Stimulated activated naive B cell treated with anti-CD40 and anti-IgM and Interleukin-4, amounts not matched to agents 10 μg/mL and 1 μg/mL and 100 μg/mL, for 72 hours (primary cell): ENCODE results near the gene ITGB7.

Experiments used
- ATAC-seq, 2 donors: fragments of 150-1000 bp; cut with Tn5 transposase; replicated peaks; 2 replicates each; pipeline ENCODE4 v1.10.0; 2021; ENCODE audit warnings: moderate library complexity in 1 of 2
- DNase-seq: peaks from one replicate; pipeline ENCODE4 v3.0.0; 2021
- H3K27ac Mint-ChIP-seq: one replicate; pipeline ENCODE4 v1.8.0; 2022; ENCODE audit warnings: mild to moderate bottlenecking, mixed read lengths
- H3K27me3 Mint-ChIP-seq, 2 donors: one replicate each; pipeline ENCODE4 v1.8.0; 2022; ENCODE audit warnings: mixed read lengths in 2 of 2
- H3K36me3 Mint-ChIP-seq, 2 donors: one replicate each; pipeline ENCODE4 v1.8.0; 2022; ENCODE audit warnings: mixed read lengths in 2 of 2, mild to moderate bottlenecking in 1 of 2
- H3K4me1 Mint-ChIP-seq, 2 donors: one replicate each; pipeline ENCODE4 v1.8.0; 2022; ENCODE audit warnings: mixed read lengths in 2 of 2, mild to moderate bottlenecking in 1 of 2
- H3K4me3 Mint-ChIP-seq, 2 donors: one replicate each; pipeline ENCODE4 v1.8.0; 2022; ENCODE audit warnings: mild to moderate bottlenecking in 2 of 2, mixed read lengths in 2 of 2, moderate library complexity in 1 of 2
- H3K9me3 Mint-ChIP-seq, 2 donors: one replicate each; pipeline ENCODE4 v1.8.0; 2022; ENCODE audit warnings: mixed read lengths in 2 of 2, mild to moderate bottlenecking in 1 of 2

Gene ITGB7

GRCh38 chr12:53207042-53207441, at the start of gene ITGB7:
Gene ITGB7, minus strand, starts transcription at chr12:53207251. Its CDS starts 6,808 bp downstream, at chr12:53200443.
- peaks cover 13 to 24% of the 10 kb centered on the region in 2 donors for H3K36me3 Mint-ChIP-seq
- peak; percentile 77 to 79 for ATAC-seq
- peak within 1 kb of the TSS; percentile 52 for H3K27ac Mint-ChIP-seq
- H3K27me3 Mint-ChIP-seq = no peaks in the 10 kb centered on the region
- peak; percentile 74 for DNase-seq
- no peaks in the 10 kb centered on the region for H3K9me3 Mint-ChIP-seq
- H3K4me1 Mint-ChIP-seq = peaks cover 43 to 77% of the 10 kb centered on the region in 2 donors
- H3K4me3 Mint-ChIP-seq = peak within 1 kb of the TSS; percentile 71 to 81

GRCh38 chr12:53255996-53256395, 48.9 kb upstream of the ITGB7 start:
- H3K27me3 Mint-ChIP-seq = no peaks in the 10 kb centered on the region
- peak; percentile 87 to 88 for ATAC-seq
- peaks cover 25 to 38% of the 10 kb centered on the region in 2 donors for H3K36me3 Mint-ChIP-seq
- H3K4me3 Mint-ChIP-seq = peak overlapping the region; percentile 60 to 72
- no peaks in the 10 kb centered on the region for H3K9me3 Mint-ChIP-seq
- H3K27ac Mint-ChIP-seq = peak overlapping the region; percentile 97
- H3K4me1 Mint-ChIP-seq = peaks cover 47 to 82% of the 10 kb centered on the region in 2 donors
- DNase-seq = peak; percentile 33

GRCh38 chr12:53254816-53255545, 47.9 kb upstream of the ITGB7 start:
- no peak for DNase-seq
- Mint-ChIP-seq H3K36me3 (peaks cover 25 to 38% of the 10 kb centered on the region in 2 donors), H3K4me3 (peak overlapping the region; percentile 60 to 72), H3K9me3 (no peaks in the 10 kb centered on the region), H3K27ac (peak overlapping the region; percentile 97), H3K4me1 (peaks cover 46 to 82% of the 10 kb centered on the region in 2 donors), H3K27me3 (no peaks in the 10 kb centered on the region)
- ATAC-seq = no peak

GRCh38 chr12:53253298-53253697, 46.2 kb upstream of the ITGB7 start:
- Mint-ChIP-seq H3K27me3 (no peaks in the 10 kb centered on the region), H3K4me1 (peaks cover 39 to 67% of the 10 kb centered on the region in 2 donors), H3K36me3 (peaks cover 25 to 38% of the 10 kb centered on the region in 2 donors), H3K27ac (peak overlapping the region; percentile 96), H3K4me3 (peak overlapping the region; percentile 95 to 99), H3K9me3 (no peaks in the 10 kb centered on the region)
- DNase-seq (no peak), ATAC-seq (no peak)

- ATAC-seq (peak in 1 of 2 donors; percentile 10), DNase-seq (no peak)
- Mint-ChIP-seq H3K9me3 (no peaks in the 10 kb centered on the region), H3K27me3 (no peaks in the 10 kb centered on the region), H3K4me3 (peak overlapping the region; percentile 95 to 99), H3K4me1 (peaks cover 36 to 58% of the 10 kb centered on the region in 2 donors), H3K36me3 (peaks cover 21 to 34% of the 10 kb centered on the region in 2 donors), H3K27ac (peak overlapping the region; percentile 96)
These were observed 45.4 kb upstream of the ITGB7 start for GRCh38 chr12:53252349-53252916.

DNA sequence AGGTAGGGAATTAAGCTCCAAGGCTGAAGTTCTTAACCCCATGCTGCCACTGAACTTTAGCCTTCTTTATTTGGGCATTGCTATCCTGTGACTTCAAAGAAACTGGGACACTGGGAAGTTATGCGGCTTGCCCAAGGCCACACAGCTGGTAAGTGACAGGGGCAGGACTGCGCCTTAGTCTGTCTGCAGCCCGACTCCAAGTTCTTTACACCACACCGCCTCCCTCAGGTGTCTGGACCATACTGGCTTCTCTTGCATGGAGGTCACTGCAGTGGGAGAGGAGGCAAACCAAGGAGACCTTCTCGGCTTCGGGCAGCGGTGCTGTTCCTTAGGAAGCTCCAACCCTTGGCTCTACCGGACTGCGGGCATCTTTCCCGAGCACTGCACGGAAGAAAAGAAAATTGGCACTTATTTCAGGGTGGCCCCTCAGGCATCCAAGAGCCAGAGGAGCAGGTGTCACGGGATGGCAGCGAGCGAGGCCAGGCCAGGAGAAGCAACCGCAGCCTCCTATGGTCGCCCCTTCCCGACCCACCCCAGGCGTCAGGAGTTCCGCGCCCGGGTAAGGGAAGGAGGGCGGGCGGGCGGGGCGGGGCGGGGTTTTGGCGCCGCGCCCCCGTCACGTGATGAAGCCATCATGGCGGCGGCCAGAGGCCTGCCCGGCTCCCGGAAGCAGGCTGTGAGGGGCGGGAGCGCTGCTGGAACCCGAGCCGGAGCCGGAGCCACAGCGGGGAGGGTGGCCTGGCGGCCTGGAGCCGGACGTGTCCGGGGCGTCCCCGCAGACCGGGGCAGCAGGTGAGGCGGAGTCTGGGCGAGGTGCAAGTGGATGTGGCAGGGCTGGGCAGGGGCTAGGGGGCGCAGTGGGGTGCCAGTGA, 44.7 kb upstream of the ITGB7 start:
- H3K27me3 Mint-ChIP-seq = no peaks in the 10 kb centered on the region
- H3K4me1 Mint-ChIP-seq = peaks cover 36 to 55% of the 10 kb centered on the region in 2 donors
- peak; percentile 74 to 76 for ATAC-seq
- DNase-seq = peak; percentile 64
- peaks cover 21 to 34% of the 10 kb centered on the region in 2 donors for H3K36me3 Mint-ChIP-seq
- H3K9me3 Mint-ChIP-seq = no peaks in the 10 kb centered on the region
- peak overlapping the region; percentile 95 to 99 for H3K4me3 Mint-ChIP-seq
- peak overlapping the region; percentile 96 for H3K27ac Mint-ChIP-seq

- no peak overlapping the region for H3K27ac Mint-ChIP-seq
- DNase-seq (no peak), ATAC-seq (no peak)
- no peaks in the 10 kb centered on the region for H3K9me3 Mint-ChIP-seq
- no peak overlapping the region for H3K4me3 Mint-ChIP-seq
- H3K27me3 Mint-ChIP-seq = peaks cover 6 to 9% of the 10 kb centered on the region in 2 donors
- H3K36me3 Mint-ChIP-seq = no peaks in the 10 kb centered on the region
- peaks cover 12 to 25% of the 10 kb centered on the region in 2 donors for H3K4me1 Mint-ChIP-seq
These were observed 38.2 kb upstream of the ITGB7 start for GRCh38 chr12:53245286-53245685.

GRCh38 chr12:53244337-53244736, 37.3 kb upstream of the ITGB7 start:
- DNase-seq = no peak
- no peaks in the 10 kb centered on the region for H3K36me3 Mint-ChIP-seq
- H3K4me3 Mint-ChIP-seq = no peak overlapping the region
- no peak overlapping the region for H3K27ac Mint-ChIP-seq
- H3K4me1 Mint-ChIP-seq = peaks cover 12 to 30% of the 10 kb centered on the region in 2 donors
- peaks cover 6 to 9% of the 10 kb centered on the region in 2 donors for H3K27me3 Mint-ChIP-seq
- H3K9me3 Mint-ChIP-seq = no peaks in the 10 kb centered on the region
- peak in 1 of 2 donors; percentile 36 for ATAC-seq

DNA sequence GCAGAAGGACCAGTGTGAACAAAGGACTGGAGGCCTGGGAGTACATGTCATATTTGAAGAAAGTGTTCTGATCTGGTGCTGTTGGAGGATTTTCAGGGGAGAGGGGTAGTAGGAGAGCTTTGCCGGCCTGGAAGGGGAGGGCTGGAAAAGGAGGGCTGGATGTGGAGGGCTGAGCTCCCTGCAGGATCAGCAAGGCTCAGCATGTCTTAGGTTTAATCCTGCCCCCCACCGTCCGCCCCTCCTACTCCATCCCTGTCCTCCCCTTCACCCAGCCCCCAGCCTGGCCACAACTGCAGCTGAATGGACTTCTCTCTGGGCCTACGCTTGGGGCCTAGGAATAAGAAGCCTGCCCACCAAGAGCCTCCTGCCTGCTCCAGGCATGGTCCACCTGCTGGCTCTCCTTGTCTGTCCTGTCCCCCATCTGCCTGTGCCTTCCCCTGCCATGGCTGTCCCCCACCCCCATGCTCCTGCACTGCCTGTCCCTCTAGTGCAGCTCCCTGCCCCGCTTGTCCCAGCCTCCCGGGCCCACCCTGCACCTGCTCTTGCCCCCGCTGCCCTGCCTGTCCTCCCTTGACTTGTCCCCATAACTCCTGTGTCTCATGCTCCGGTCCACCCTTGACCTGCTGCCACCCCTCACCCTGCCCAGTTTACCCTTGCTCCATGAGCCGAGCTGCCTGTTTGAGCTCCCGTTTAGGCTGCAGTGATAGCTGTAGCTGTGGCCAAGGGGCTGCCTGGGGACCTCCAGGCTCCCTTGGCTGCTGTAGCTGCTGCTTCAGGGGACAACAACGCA, 34.8 kb upstream of the ITGB7 start:
- ATAC-seq = no peak
- Mint-ChIP-seq H3K4me3 (no peak overlapping the region), H3K36me3 (no peaks in the 10 kb centered on the region), H3K9me3 (no peaks in the 10 kb centered on the region), H3K27ac (peak overlapping the region; percentile 5), H3K4me1 (peaks cover 17 to 34% of the 10 kb centered on the region in 2 donors), H3K27me3 (peaks cover 6 to 9% of the 10 kb centered on the region in 2 donors)
- no peak for DNase-seq

GRCh38 chr12:53239643-53240258, 32.7 kb upstream of the ITGB7 start:
- Mint-ChIP-seq H3K27ac (no peak overlapping the region), H3K36me3 (no peaks in the 10 kb centered on the region), H3K4me1 (peaks cover 29 to 51% of the 10 kb centered on the region in 2 donors), H3K27me3 (peaks cover 4 to 6% of the 10 kb centered on the region in 2 donors), H3K4me3 (no peak overlapping the region), H3K9me3 (no peaks in the 10 kb centered on the region)
- no peak for ATAC-seq
- DNase-seq = no peak

GRCh38 chr12:53236443-53237111, 29.5 kb upstream of the ITGB7 start:
- H3K36me3 Mint-ChIP-seq = no peaks in the 10 kb centered on the region
- H3K27ac Mint-ChIP-seq = peak overlapping the region; percentile 84
- ATAC-seq (peak; percentile 17 to 18), DNase-seq (peak; percentile 29)
- peaks cover 35 to 56% of the 10 kb centered on the region in 2 donors for H3K4me1 Mint-ChIP-seq
- no peaks in the 10 kb centered on the region for H3K9me3 Mint-ChIP-seq
- peak overlapping the region; percentile 1 to 23 for H3K4me3 Mint-ChIP-seq
- H3K27me3 Mint-ChIP-seq = peaks cover 0 to 7% of the 10 kb centered on the region in 2 donors

DNA sequence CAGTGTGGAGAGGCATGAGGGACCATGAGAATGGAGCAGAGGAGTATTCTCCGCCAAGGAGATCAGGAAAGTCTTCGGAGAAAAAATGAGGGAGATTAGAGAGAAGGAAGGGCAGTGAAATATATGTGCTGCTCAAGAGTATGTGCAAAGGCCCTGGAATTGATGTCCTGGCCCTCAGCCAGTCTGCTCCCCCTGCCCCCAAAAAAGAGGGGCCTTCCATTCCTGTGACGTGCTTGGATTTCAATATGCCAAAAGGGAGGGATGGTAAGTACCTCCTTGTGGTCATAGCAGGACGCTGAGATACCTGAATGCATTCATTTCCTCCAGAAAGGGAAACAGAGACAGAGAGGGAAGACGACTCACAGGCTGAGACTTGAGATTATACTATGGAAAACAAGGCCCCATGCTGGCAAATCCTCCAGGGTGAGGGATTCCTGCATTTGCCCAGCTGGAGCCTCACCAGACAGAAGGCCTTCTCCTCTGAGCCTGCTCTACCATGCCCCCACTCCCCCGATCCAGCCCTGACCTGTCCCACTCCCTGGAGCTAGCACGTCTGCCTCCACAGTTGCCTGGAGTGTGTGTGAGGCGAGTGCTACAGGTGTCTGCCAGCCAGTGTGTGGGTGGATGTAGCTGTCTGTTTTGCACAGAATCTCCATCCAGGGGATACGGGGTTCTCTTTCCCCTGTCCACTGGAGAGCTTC, 28.8 kb upstream of the ITGB7 start:
- peaks cover 36 to 51% of the 10 kb centered on the region in 2 donors for H3K4me1 Mint-ChIP-seq
- peak overlapping the region; percentile 84 for H3K27ac Mint-ChIP-seq
- DNase-seq (no peak), ATAC-seq (no peak)
- H3K9me3 Mint-ChIP-seq = no peaks in the 10 kb centered on the region
- H3K36me3 Mint-ChIP-seq = no peaks in the 10 kb centered on the region
- H3K27me3 Mint-ChIP-seq = peaks cover 0 to 7% of the 10 kb centered on the region in 2 donors
- H3K4me3 Mint-ChIP-seq = peak overlapping the region; percentile 15 to 23
